ENCODE data around the gene TBX1.

GRCh38 chr22:19811211-19811621, 50.6 kb downstream of the TBX1 start:
- TF ChIP-seq CTCF (IDR thresholded peaks at IDR 0.05; ENCODE audit: poor library complexity) (no peak), EZH2 (IDR thresholded peaks at IDR 0.05; ENCODE audit: borderline replicate concordance) (no peak)

All from hepatocyte (in vitro differentiated cells).